IPS DF 19.7 (cell line): ENCODE measurements around the gene ATP5F1D.

Experiments used
- DNase-seq: peaks from one replicate; pipeline ENCODE4 v3.0.0-alpha.2; 2013; ENCODE audit warnings: low read depth, low spot score

The ATP5F1D gene

GRCh38 chr19:1269478-1270212 is 28.1 kb downstream of the ATP5F1D start:
- no peak for DNase-seq

DNA sequence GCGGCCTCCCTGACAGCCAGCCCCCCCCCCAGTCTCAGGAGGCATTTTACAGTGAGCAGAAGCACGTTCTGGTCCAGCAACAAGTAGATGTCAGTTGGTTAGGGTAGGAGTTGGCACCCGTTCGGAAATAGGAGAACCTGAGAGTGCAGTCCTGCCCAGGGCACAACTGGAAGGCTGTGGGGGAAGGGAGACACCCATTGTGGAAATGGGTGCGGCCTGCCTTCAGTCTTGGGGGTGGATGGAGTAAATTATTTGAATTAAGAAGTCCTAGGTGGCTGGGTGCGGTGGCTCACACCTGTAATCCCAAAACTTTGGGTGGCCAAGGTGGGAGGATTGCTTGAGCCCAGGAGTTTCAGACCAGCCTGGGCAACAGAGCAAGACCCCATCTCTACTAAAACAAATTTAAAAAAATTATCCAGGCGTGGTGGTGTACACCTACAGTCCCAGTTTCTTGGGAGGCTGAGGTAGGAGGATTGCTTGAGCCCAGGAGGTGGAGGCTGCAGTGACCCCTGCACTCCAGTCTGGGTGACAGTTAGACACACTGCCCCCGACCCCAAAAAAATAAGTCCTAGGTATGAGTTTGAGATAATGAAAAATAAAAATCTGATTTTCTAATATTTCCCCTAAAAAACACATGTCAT is 28.8 kb downstream of the ATP5F1D start:
- DNase-seq = no peak

GRCh38 chr19:1270854-1271527 is 29.4 kb downstream of the ATP5F1D start:
- DNase-seq = no peak

DNA sequence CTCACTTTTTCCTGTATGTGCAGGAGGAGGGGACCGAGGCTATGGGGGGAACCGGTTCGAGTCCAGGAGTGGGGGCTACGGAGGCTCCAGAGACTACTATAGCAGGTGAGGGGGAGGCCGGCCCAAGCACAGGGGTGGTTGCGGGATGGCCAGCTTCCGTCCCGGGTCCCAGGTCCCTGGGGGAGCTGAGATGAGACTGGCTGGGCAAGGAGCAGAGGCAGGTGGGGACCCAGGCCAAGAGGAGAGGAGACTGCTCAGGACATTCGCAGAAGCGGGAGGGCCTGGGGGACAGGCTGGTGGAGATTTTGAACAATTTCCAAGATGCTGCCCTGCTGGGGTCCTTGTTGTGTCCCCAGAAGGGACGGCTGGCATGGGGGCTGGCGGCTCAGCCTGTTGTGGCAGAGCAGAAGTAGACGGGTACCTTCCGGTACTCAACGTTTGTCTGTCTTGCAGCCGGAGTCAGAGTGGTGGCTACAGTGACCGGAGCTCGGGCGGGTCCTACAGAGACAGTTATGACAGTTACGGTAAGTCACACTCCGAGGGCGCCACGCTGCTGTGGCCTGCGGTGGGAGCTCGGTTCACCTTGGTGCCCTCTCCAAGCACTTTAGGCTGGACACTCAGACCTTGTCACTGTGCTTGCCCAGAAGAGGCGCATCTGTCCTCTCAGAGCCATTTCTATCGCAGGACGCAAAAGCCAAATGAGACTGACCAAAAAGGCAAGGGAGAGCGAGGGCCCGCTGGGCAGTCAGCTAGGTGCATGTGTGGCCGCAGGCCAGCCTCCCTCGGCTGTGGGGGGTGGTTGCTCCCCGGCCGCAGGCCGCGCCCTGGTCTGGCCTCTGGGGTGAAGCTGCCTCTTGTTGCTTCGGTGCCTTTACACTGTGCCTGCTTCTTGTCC is 30.2 kb downstream of the ATP5F1D start:
- DNase-seq = no peak

DNA sequence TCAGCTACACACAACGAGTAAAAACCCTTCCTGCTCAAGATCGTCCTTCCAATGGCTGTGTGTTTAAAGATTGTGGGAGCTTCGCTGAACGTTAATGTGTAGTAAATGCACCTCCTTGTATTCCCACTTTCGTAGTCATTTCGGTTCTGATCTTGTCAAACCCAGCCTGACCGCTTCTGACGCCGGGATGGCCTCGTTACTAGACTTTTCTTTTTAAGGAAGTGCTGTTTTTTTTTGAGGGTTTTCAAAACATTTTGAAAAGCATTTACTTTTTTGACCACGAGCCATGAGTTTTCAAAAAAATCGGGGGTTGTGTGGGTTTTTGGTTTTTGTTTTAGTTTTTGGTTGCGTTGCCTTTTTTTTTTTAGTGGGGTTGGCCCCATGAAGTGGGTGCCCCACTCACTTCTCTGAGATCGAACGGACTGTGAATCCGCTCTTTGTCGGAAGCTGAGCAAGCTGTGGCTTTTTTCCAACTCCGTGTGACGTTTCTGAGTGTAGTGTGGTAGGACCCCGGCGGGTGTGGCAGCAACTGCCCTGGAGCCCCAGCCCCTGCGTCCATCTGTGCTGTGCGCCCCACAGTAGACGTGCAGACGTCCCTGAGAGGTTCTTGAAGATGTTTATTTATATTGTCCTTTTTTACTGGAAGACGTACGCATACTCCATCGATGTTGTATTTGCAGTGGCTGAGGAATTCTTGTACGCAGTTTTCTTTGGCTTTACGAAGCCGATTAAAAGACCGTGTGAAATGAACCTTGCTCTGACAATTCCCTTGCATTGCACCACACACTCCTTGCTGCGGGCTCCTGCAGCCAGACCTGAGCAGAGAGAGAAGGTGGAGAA is 31.1 kb downstream of the ATP5F1D start:
- no peak for DNase-seq

DNA sequence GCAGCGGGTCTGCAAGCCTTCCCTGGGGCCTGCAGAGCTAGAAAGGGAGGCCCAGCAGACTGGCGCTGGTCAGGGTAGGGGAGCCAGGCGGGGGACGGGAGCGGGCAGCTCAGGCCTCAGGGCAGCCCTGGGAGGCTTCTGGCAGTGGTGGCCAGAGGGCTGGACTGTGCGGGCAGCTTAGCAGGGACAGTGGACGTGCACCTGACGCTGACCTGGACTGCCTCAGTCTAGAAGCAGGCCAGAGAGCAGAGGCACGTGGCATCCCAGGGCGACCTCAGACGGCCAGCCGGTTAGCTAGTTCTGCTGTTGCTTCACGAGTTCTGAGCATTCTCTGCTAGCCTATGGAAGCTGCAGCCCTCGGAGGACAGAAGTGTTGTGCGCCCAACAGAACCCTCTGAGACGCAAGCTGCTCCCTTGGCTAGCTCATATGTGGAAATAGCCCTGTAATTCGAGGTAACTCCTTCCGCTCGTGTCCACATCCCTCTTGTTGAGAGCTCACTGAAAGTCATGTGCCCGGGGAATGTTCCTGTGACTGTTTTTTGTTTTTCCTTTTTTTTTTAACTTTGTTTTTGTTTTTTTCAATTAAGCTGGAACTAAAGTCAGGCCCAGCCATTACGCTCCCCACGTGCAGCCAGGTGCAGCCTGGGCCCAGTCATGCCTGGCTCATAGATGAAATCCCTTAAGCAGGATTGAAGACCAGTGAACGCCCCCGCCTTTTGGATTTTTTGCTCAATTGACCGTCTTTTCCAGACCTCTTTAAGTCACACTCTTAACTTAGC is 31.9 kb downstream of the ATP5F1D start:
- DNase-seq = no peak

DNA sequence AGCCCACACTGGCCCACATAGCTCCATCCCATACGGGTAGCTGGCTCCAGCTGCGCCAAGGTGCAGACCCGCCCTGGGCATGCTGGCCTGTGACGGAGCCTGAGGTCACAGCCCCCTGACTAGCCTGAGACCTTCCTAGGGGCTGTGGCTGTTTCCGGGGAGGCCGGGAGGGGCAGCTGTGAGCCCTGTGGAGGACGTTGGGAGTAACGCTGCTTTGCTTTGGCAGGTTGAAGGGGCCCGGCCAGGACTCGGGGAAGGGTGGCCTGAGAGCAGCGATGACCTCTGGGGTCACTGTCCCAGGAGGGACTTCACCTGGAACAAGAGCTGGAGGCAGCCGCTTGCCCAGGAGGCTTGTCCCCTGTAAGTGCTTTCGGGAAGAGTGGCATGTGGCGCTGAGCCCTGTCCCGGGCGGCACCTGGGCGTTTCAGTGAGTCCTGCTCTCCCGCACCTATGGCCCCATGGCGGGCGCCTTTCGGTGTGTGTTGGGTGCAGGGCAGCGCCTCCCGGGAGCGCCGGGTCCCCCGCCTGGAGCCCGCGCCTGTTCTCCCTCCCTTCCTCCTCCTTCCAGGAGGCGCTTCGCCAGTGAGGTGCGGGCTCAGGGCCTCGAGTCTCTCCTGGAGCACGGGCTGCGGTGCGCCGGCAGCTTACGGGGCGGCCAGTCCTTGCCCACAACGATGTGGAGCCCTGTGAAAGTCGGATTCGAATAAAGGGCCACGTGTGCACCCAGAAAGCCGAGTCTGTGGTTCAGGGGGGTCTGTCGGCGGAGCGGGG is 32.7 kb downstream of the ATP5F1D start:
- no peak for DNase-seq

- DNase-seq = no peak
Measured at GRCh38 chr19:1274852-1275259, 33.3 kb downstream of the ATP5F1D start.

DNA sequence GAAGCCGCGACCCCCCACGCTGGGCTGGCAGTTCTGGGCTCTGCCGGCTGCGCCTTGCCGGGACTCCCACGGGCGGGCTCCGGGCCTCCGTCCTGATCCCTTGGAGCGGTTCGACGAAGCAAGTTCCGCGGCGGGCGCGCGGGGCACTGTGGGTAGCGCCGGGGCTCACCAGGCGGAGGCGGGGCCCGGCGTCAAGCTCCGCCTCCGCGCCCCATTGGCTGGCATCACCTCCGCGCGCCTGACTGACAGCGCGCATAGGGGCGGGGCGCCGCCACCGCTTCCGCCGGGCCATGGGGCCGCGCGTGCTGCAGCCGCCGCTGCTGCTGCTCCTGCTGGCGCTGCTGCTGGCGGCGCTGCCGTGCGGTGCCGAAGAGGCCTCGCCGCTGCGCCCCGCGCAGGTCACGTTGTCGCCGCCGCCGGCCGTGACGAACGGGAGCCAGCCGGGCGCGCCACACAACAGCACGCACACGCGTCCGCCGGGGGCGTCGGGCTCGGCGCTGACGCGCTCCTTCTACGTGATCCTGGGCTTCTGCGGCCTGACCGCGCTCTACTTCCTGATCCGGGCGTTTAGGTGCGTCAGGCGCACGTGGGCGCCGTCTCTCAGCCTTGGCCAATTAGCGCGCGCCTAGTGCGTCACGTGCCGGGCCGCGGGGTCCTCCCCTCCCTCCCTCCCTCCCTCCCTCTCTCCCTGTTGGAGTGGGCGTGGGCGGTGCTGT is 33.9 kb downstream of the ATP5F1D start, which contains the start of gene FAM174C:
TSS of gene FAM174C (plus strand) at position 271 of the 716 bp plus-strand sequence. CDS start at position 291, 20 bp downstream.
- no peak for DNase-seq

DNA sequence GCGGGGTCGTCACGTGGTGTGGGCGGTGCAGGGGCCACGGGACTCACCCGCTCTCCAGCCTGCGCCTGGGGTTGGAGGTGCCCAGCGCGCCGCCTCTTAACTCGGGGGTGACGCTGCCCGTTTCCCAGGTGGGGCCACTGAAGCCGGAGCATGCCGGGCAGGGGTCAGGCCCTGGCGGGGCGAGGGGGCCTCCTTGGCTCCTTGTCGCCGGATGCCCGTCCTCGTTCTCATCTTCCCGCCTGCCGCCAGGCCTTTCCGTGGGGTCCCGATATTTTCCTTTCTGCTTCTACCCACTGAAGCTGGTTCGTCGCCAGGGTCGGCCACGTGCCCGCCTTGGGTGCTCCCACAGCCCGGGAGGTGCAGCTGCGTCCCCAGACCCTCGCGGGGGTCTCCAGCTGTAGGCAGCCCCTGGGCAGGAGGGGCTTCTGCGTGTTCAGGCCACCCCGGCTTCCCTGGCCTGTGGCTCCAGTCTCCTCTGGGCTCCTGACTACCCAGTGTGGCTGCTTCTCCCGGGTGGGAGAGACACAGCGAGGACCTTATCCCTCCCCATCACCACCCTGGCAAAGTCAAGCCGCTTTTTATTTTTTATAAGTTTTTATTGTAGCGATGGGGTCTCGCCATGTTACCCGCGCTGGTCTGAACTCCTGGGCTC is 34.6 kb downstream of the ATP5F1D start:
- DNase-seq = no peak

DNA sequence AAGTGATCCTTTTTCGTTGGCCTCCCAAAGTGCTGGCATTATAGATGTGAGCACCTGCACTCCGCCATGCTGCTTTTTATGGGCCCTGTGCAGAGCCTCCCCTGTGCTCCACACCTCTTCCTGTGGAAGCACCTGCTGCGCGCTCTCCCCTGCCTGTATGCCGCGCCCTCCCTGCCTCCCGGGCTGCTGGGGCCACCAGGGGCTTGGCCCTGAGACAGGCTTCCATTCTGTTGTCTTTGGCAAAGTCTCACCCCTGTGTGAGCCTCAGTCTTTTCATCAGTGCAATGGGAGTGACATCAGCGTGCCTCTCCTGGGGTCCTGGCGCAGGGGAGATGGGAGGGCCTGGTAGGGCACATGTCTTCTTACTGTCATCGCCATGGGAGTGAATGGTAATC is 35.1 kb downstream of the ATP5F1D start:
- DNase-seq = no peak

DNA sequence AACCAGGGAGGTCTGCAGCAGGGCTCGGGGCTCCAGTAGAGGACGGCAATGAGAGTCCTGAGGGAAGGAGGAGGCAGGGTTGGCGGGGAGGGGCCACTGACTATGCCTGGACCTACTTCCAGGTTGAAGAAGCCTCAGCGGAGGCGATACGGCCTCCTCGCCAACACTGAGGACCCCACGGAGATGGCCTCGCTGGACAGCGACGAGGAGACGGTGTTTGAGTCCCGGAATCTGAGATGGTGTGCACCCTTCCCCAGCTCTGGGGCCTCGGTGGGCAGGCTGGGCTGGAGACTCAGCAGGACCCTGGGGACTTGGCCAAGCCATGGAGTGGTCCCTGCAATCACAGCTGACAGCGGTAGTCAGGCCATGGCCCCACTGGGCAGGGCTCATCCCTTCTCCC is 35.5 kb downstream of the ATP5F1D start:
- no peak for DNase-seq

- no peak for DNase-seq
Measured at GRCh38 chr19:1278074-1278473, 36.5 kb downstream of the ATP5F1D start.

GRCh38 chr19:1278713-1279660 is 37.4 kb downstream of the ATP5F1D start:
- DNase-seq = no peak

- DNase-seq = no peak
Measured at GRCh38 chr19:1279782-1280341, 38.3 kb downstream of the ATP5F1D start.
